Keratinocyte (primary cell): ENCODE results near the gene TAS2R42. TPM values are rescaled to one million over a fixed set of nuclear protein-coding genes. Genes with fewer than 3 reads are reported as not detected.

Experiments
- DNase-seq: peaks from one replicate; pipeline ENCODE4 v3.0.0-alpha.2; 2011; ENCODE audit warnings: low read depth, missing footprints, low spot score
- FAIRE-seq: peaks from 2 replicates; lab custom pipeline; 2011; peaks lifted over from hg19 to GRCh38; lab: Jason Lieb, UNC
- H2AFZ ChIP-seq: 2 replicates; pipeline ENCODE4 v1.6.0; 2012; ENCODE audit warnings: low read length, control low read depth, inconsistent platforms; ENCODE audit not compliant: control insufficient read depth
- H3K27ac ChIP-seq: 2 replicates; pipeline ENCODE4 v1.5.1; 2011; ENCODE audit warnings: low read length; ENCODE audit not compliant: control insufficient read depth, insufficient read depth
- H3K27me3 ChIP-seq: 3 replicates; pipeline ENCODE4 v1.6.0; 2011; ENCODE audit warnings: low read length; ENCODE audit not compliant: control insufficient read depth, insufficient read depth; ENCODE audit errors: extremely low read depth
- H3K36me3 ChIP-seq, 2 experiments: 2 replicates in 1 of 2; 3 replicates in 1 of 2; pipeline ENCODE4 v1.5.1; 2011; ENCODE audit warnings: low read length in 2 of 2, mild to moderate bottlenecking in 1 of 2; ENCODE audit not compliant: control insufficient read depth in 2 of 2, insufficient read depth in 2 of 2; ENCODE audit errors: extremely low read depth in 1 of 2
- H3K4me1 ChIP-seq: 3 replicates; pipeline ENCODE4 v1.5.1; 2011; ENCODE audit warnings: low read length; ENCODE audit not compliant: control insufficient read depth, insufficient read depth; ENCODE audit errors: extremely low read depth
- H3K4me2 ChIP-seq: 3 replicates; pipeline ENCODE4 v1.6.0; 2011; ENCODE audit warnings: low read depth, low read length; ENCODE audit not compliant: control insufficient read depth, insufficient read depth; ENCODE audit errors: extremely low read depth
- H3K4me3 ChIP-seq, 3 experiments: fragments of 200-600 bp in 1 of 3; sonication (generic) in 1 of 3; 2 replicates in 2 of 3; 3 replicates in 1 of 3; pipeline ENCODE4 v1.5.1; 2011 to 2016; ENCODE audit warnings: low read length in 3 of 3, mild to moderate bottlenecking in 3 of 3, control low read depth in 2 of 3, inconsistent platforms in 1 of 3, low read depth in 1 of 3, mixed read lengths in 1 of 3, mixed run types in 1 of 3, moderate library complexity in 1 of 3; ENCODE audit not compliant: control insufficient read depth in 2 of 3, insufficient read depth in 2 of 3; ENCODE audit errors: extremely low read depth in 1 of 3
- H3K79me2 ChIP-seq: 2 replicates; pipeline ENCODE4 v1.6.0; 2012; ENCODE audit warnings: low read length; ENCODE audit not compliant: control insufficient read depth, insufficient read depth
- H3K9ac ChIP-seq: 3 replicates; pipeline ENCODE4 v1.6.0; 2011; ENCODE audit warnings: low read length; ENCODE audit not compliant: control insufficient read depth, insufficient read depth; ENCODE audit errors: extremely low read depth
- H3K9me1 ChIP-seq: 3 replicates; pipeline ENCODE4 v1.6.0; 2011; ENCODE audit warnings: low read length; ENCODE audit not compliant: control insufficient read depth, insufficient read depth; ENCODE audit errors: extremely low read depth
- H3K9me3 ChIP-seq: 2 replicates; pipeline ENCODE4 v1.5.1; 2012; ENCODE audit warnings: low read depth, low read length; ENCODE audit not compliant: control insufficient read depth
- H4K20me1 ChIP-seq: 3 replicates; pipeline ENCODE4 v1.6.0; 2011; ENCODE audit warnings: low read length; ENCODE audit not compliant: control insufficient read depth, insufficient read depth; ENCODE audit errors: extremely low read depth
- CTCF ChIP-seq, 3 experiments: IDR thresholded peaks in 1 of 3; conservative IDR thresholded peaks in 1 of 3; optimal IDR thresholded peaks in 1 of 3; 2 replicates in 2 of 3; 3 replicates in 1 of 3; pipeline versions ENCODE3 to v1.5.1; 2011; ENCODE audit warnings: low read length in 3 of 3, mild to moderate bottlenecking in 3 of 3, moderate library complexity in 2 of 3, control low read depth in 1 of 3, inconsistent platforms in 1 of 3; ENCODE audit not compliant: insufficient read depth in 2 of 3; ENCODE audit errors: extremely low read depth in 1 of 3
- EZH2 ChIP-seq: IDR thresholded peaks from one replicate; pipeline ENCODE4 v1.6.1; 2012; ENCODE audit warnings: inconsistent platforms, mild to moderate bottlenecking, low read length, moderate library complexity
- dilution Hi-C: fragments of 300-500 bp; cut with MboI; formaldehyde crosslinking; loops from one replicate; pipeline ENCODE4 v1.7.0; 2020; ENCODE audit warnings: low sequenced_read_pairs; ENCODE audit not compliant: extremely low pct_ligation_motif_present
- polyA plus RNA-seq, 5 experiments: library from polyadenylated mRNA; depleted of rRNA in 3 of 5; stranded (reverse) in 3 of 5; stranded (forward) in 1 of 5; unstranded in 1 of 5; fragments of >200 nt; gene quantifications; 1 replicate in 1 of 5; 2 replicates in 3 of 5; 3 replicates in 1 of 5; pipeline versions ENCODE4 v1.2.1 to v1.2.3, GENCODE V29; 2011 to 2012; ENCODE audit warnings: missing spikeins in 2 of 5, low read depth in 1 of 5, low replicate concordance in 1 of 5

Gene TAS2R42
- polyA plus RNA-seq, 1 donor (not counting 4 experiments of a cell fraction or from before 2014, with no cell fraction given) = not detected

- H3K27me3 ChIP-seq = no peaks in the 10 kb centered on the region
- no peak overlapping the region for H3K4me2 ChIP-seq
- no peak for DNase-seq
- dilution Hi-C loops = no loop called here
- no peak overlapping the region for H3K4me3 ChIP-seq
- peaks cover 25% of the 10 kb centered on the region for H3K79me2 ChIP-seq
- no peaks in the 10 kb centered on the region for H4K20me1 ChIP-seq
- no peak overlapping the region for H3K27ac ChIP-seq
- no peak overlapping the region for H3K9ac ChIP-seq
- H3K9me3 ChIP-seq = no peaks in the 10 kb centered on the region
- no peak for TF ChIP-seq CTCF (optimal IDR thresholded peaks at IDR 0.05 in 1 of 3, IDR thresholded peaks at IDR 0.05 in 1 of 3, conservative IDR thresholded peaks at IDR 0.05 in 1 of 3; ENCODE audit: extremely low read depth in 1 of 3, insufficient read depth in 2 of 3, low read length in 3 of 3)
- no peak for TF ChIP-seq EZH2
- no peaks in the 10 kb centered on the region for H3K9me1 ChIP-seq
- H3K4me1 ChIP-seq = no peaks in the 10 kb centered on the region
- no peak for FAIRE-seq
- H3K36me3 ChIP-seq = no peaks in the 10 kb centered on the region
- no peak overlapping the region for H2AFZ ChIP-seq
Observed at GRCh38 chr12:11150832-11151231, 35.9 kb downstream of the TAS2R42 start.

GRCh38 chr12:11147420-11147819 is 39.3 kb downstream of the TAS2R42 start:
- TF ChIP-seq EZH2 (no peak), CTCF (optimal IDR thresholded peaks at IDR 0.05 in 1 of 3, IDR thresholded peaks at IDR 0.05 in 1 of 3, conservative IDR thresholded peaks at IDR 0.05 in 1 of 3; ENCODE audit: extremely low read depth in 1 of 3, insufficient read depth in 2 of 3, low read length in 3 of 3) (no peak)
- no peak overlapping the region for H3K9ac ChIP-seq
- FAIRE-seq = no peak
- H3K9me3 ChIP-seq = no peaks in the 10 kb centered on the region
- peaks cover 21% of the 10 kb centered on the region for H3K79me2 ChIP-seq
- no peak overlapping the region for H3K27ac ChIP-seq
- no peak for DNase-seq
- no peaks in the 10 kb centered on the region for H3K27me3 ChIP-seq
- H3K9me1 ChIP-seq = no peaks in the 10 kb centered on the region
- no peak overlapping the region for H2AFZ ChIP-seq
- dilution Hi-C loops = no loop called here
- H4K20me1 ChIP-seq = no peaks in the 10 kb centered on the region
- H3K36me3 ChIP-seq = no peaks in the 10 kb centered on the region
- H3K4me3 ChIP-seq = no peak overlapping the region
- no peaks in the 10 kb centered on the region for H3K4me1 ChIP-seq
- H3K4me2 ChIP-seq = no peak overlapping the region
